Stimulated activated CD4-positive, alpha-beta T cell treated with anti-CD3 and anti-CD28 coated beads, Interleukin-4, amount 100 ng/mL, for 1 hour (primary cell): ENCODE data around the gene CCHCR1.
A peak's percentile ranks its signal among the peaks of the same experiment; 100 is the strongest.

Experiments
- DNase-seq: peaks from one replicate; pipeline ENCODE4 v3.0.0-alpha.2; 2020

CCHCR1 gene

DNA sequence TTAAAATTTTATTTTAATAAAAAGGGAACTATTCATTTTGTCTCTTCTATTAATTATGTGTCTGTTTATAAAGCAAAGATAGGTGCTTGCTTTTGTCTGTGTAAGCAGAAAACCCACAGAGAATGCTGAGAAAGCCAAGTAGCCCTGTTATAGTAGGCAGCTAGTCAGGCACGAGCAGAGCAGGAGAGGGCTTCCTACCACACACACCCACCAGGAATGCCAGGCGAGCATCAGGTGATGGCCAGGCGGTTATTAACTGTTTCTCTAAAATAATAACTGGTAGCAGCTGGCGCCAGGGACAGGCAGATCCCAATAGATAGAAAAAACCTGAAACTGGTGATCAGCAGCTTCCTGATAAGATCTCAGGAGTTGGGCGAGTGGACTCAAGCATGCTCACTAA is 60.9 kb downstream of the CCHCR1 start:
- DNase-seq = no peak

DNA sequence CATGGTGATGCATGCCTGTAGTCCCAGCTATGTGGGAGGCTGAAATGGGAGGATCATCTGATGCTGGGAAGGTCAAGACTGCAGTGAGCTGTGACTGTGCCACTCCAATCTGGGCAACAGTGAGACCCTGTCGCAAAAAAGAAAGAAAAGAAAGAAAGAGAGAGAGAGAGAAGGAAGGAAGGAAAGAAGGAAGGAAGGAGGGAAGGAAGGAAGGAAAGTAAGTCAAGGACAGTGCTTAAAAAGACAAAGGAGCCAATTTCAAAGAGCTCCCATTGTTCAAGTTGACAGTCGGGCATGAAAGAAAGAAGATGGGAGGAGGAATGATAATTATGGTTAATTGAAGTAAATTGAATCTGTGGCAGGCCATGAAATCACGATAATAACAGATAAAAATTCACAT is 61.4 kb downstream of the CCHCR1 start:
- no peak for DNase-seq

DNA sequence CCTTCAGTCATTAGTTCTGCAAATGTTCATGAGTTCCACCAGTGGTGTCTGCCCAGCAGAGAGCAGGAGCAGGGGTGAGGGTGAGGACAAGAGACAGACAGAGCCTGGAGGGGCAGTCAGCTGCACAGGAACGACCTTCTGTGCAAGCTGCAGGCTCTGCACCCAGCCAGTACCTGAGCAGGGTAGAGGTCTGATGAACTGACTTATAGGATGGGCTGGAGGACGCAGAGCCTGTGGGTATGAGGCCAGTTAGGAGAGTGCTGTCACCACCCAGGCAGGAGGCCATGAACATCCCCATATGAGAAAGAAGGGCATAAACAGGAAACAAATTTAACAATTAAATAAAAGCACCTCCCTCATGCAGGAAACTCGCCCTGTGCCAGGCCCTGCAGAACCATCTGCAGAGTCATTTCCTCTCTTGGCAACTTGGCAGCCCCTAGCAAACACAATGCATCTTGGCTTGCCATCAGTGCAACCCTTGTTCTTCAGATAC is 63.2 kb downstream of the CCHCR1 start:
- DNase-seq = peak; percentile 18

DNA sequence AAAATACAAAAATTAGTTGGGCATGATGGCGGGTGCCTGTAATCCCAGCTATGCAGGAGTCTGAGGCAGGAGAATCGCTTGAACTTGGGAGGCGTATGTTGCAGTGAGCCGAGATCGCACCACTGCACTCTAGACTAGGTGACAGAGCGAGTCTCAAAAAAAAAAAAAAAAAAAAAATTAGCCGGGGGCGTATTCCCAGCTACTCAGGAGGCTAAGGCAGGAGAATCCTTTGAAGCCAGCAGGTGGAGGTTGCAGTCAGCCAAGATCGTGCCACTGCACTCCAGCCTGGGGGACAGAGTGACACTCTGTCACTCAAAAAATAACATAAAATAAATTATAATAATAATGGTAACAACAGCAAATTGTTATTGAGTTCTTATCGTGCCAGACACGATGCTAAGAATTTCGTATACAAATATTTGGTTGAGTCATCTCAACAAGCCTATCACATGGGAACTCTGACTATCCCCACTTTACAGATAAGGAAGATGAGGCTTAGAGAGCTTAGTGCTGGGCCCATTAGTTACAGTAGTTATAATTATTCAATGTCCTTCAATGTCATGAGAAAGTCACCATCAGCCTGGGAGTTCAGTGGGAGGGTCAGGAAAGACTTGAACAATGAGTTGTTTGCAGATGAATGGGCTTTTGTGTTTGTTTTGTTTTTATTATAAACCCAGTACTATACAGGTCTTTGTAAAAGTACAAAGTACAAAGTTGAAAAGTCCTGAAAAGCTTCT is 64.7 kb downstream of the CCHCR1 start:
- no peak for DNase-seq
